Measurements from ENCODE around the gene PBX3. TPM values are rescaled to one million over a fixed set of nuclear protein-coding genes. Genes with fewer than 3 reads are reported as not detected.
"Not testable (repeated sequence)": the region's sequence is repeated elsewhere in the genome, so short reads cannot be mapped to it uniquely, and the experiment has no call there.

PBX3 gene
- total and polyA plus RNA-seq, 10 of the 15 experiments (the other 5 are each of a cell fraction or from before 2014, with no cell fraction given), result 6.7 to 146 (median 22.2) TPM

DNA sequence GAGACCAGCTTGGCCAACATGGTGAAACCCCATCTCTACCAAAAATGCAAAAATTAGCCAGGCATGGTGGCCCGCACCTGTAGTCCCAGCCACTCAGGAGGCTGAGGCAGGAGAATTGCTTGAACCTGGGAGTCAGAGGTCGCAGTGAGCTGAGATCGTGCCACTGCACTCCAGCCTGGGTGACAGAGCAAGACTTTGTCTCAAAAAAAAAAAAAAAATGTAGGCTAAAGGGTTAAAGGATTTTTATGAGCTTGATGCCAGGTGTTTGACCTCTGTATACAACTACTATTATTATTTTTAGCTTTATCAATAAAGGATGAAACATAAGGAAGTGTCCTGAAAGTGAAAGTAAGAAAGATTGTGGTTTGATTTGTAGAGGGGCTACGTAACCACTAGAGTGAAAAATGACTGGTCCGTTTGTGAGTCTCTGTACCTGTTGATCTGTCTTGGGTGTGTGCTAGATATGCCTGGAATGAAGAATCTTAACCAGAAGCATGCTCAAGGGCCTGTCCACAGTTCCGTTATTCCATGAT, 76.8 kb downstream of the PBX3 start:
- H3K9me3 ChIP-seq (replicated peaks; ENCODE audit: control insufficient read depth, insufficient read depth, low read length); H4K20me1 ChIP-seq (ENCODE audit: control insufficient read depth, insufficient read depth); H3K36me3 ChIP-seq (ENCODE audit: control insufficient read depth in 2 of 2, insufficient read depth in 2 of 2, low read length in 1 of 2); H3K9ac ChIP-seq (ENCODE audit: control insufficient read depth, insufficient read depth, low read length); H3K4me3 ChIP-seq; H2AFZ ChIP-seq (ENCODE audit: control insufficient read depth, low read depth, low read length); BruUV-seq (replicated peaks); H3K27me3 ChIP-seq (replicated peaks in 1 of 2; ENCODE audit: control insufficient read depth in 2 of 2, insufficient read depth in 2 of 2, low read length in 1 of 2); in situ Hi-C loops (cut with MboI): not testable (repeated sequence)
- DNase-seq (ENCODE audit: low read depth, low spot score) (peak; percentile 51), FAIRE-seq (peak; percentile 89), ATAC-seq (peak; percentile 86)
- Histone ChIP-seq H3K27ac (ENCODE audit: control insufficient read depth, insufficient read depth) (peak overlapping the region; percentile 31; the same call in 1 of the 2 replicates), H3K4me2 (ENCODE audit: control insufficient read depth, insufficient read depth) (peak overlapping the region; percentile 79), H3K79me2 (ENCODE audit: control insufficient read depth, insufficient read depth, low read length) (peaks cover 12% of the 10 kb centered on the region), H3K4me1 (ENCODE audit: control insufficient read depth, insufficient read depth, low read length) (peaks cover 25% of the 10 kb centered on the region)
- SMC1A ChIA-PET (ENCODE audit: uncharacterized antibody, unreplicated experiment), result interaction anchor here (0.6 to 1.6 kb wide), 11 partner anchors 13 to 198 kb away, joined by 3 to 6 read pairs (median 4); no protein-coding TSS in a partner anchor
- CTCF ChIA-PET, result interaction anchor here (0.9 to 1.0 kb wide), 4 partner anchors 22 to 280 kb away, joined by 3 to 4 read pairs (median 3); no protein-coding TSS in a partner anchor
- WGBS (ENCODE audit: insufficient coverage, insufficient replicate concordance, low lambda C conversion rate, missing lambda C conversion rate), result 67% methylated on average over 6 of the region's 6 CpGs
- intact Hi-C loops (cut with micrococcal nuclease; ENCODE audit: unreplicated experiment), result loop anchor here (2.0 to 5.0 kb wide), 2 partner anchors 67 to 193 kb away; no protein-coding TSS in a partner anchor
- RAD21 ChIA-PET (ENCODE audit: unreplicated experiment), result interaction anchor here (0.7 to 1.8 kb wide), 2 partner anchors 11 to 87 kb away, joined by 3 to 7 read pairs; no protein-coding TSS in a partner anchor
- POLR2A ChIA-PET, result interaction anchor here (0.6 to 0.7 kb wide), 3 partner anchors 25 to 67 kb away, joined by 3 read pairs; no protein-coding TSS in a partner anchor
- TF ChIP-seq MEF2A (IDR thresholded peaks at IDR 0.05; ENCODE audit: insufficient read depth, low read depth, low read length) (0 out of 2 replicates have a peak, but pooled peaks have one; percentile 53), SPI1 (IDR thresholded peaks at IDR 0.05; ENCODE audit: borderline replicate concordance, insufficient read depth, low read depth, low read length) (peak; percentile 32; the same call in 1 of the 2 replicates), HDGF (IDR thresholded peaks at IDR 0.05) (0 out of 2 replicates have a peak, but pooled peaks have one; percentile 52), BCL11A (IDR thresholded peaks at IDR 0.05; ENCODE audit: low read depth, low read length) (0 out of 2 replicates have a peak, but pooled peaks have one; percentile 49), MTA2 (IDR thresholded peaks at IDR 0.05; ENCODE audit: low read depth) (peak; percentile 57; the same call in 1 of the 2 replicates), IRF4 (IDR thresholded peaks at IDR 0.05; ENCODE audit: low read depth, low read length) (peak; percentile 49; the same call in 1 of the 2 replicates), IKZF2 (IDR thresholded peaks at IDR 0.05) (peak; percentile 67 to 79), NR2F1 (conservative IDR thresholded peaks at IDR 0.05) (peak; percentile 62), ATF7 (IDR thresholded peaks at IDR 0.05; ENCODE audit: low read depth) (peak; percentile 76), JUNB (IDR thresholded peaks at IDR 0.05) (peak; percentile 62), IKZF1 (conservative IDR thresholded peaks at IDR 0.05) (peak; percentile 48), DPF2 (IDR thresholded peaks at IDR 0.05) (0 out of 2 replicates have a peak, but pooled peaks have one; percentile 38), RELB (IDR thresholded peaks at IDR 0.05; ENCODE audit: low read depth) (peak; percentile 52; the same call in 1 of the 2 replicates), RUNX3 (IDR thresholded peaks at IDR 0.05; ENCODE audit: low read length) (peak; percentile 94), MEF2B (IDR thresholded peaks at IDR 0.05; ENCODE audit: partially characterized antibody, poor library complexity, severe bottlenecking) (peak; percentile 25)
- TF ChIP-seq, protein P1, sequence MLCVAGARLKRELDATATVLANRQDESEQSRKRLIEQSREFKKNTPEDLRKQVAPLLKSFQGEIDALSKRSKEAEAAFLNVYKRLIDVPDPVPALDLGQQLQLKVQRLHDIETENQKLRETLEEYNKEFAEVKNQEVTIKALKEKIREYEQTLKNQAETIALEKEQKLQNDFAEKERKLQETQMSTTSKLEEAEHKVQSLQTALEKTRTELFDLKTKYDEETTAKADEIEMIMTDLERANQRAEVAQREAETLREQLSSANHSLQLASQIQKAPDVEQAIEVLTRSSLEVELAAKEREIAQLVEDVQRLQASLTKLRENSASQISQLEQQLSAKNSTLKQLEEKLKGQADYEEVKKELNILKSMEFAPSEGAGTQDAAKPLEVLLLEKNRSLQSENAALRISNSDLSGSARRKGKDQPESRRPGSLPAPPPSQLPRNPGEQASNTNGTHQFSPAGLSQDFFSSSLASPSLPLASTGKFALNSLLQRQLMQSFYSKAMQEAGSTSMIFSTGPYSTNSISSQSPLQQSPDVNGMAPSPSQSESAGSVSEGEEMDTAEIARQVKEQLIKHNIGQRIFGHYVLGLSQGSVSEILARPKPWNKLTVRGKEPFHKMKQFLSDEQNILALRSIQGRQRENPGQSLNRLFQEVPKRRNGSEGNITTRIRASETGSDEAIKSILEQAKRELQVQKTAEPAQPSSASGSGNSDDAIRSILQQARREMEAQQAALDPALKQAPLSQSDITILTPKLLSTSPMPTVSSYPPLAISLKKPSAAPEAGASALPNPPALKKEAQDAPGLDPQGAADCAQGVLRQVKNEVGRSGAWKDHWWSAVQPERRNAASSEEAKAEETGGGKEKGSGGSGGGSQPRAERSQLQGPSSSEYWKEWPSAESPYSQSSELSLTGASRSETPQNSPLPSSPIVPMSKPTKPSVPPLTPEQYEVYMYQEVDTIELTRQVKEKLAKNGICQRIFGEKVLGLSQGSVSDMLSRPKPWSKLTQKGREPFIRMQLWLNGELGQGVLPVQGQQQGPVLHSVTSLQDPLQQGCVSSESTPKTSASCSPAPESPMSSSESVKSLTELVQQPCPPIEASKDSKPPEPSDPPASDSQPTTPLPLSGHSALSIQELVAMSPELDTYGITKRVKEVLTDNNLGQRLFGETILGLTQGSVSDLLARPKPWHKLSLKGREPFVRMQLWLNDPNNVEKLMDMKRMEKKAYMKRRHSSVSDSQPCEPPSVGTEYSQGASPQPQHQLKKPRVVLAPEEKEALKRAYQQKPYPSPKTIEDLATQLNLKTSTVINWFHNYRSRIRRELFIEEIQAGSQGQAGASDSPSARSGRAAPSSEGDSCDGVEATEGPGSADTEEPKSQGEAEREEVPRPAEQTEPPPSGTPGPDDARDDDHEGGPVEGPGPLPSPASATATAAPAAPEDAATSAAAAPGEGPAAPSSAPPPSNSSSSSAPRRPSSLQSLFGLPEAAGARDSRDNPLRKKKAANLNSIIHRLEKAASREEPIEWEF (IDR thresholded peaks at IDR 0.05; ENCODE audit: insufficient replicate concordance, low read depth, low read length), result peak; percentile 25
